ENCODE measurements around the gene DEFB124.

The DEFB124 gene

DNA sequence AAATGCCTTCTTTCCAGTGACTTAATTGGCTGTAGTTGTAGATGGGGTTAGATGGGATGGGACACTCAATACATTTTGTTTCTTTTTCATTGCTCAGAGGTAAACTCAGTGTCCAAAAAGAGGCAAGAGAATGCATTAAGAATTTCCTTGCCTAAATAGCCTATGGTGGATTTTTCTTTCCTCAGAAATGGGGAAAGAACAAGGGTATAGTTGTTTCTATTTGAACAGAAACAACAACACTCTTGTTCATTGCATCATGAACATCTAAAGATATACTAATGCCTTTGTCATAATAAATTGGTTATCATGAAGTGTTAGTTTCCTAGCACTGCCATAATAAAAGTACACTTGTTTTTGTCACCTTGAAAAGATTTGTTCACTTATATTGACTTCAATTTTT lies 49.1 kb downstream of the DEFB124 start:
- no peak overlapping the region for H3K27ac Mint-ChIP-seq

GRCh38 chr20:31418307-31418706 lies 56.6 kb downstream of the DEFB124 start:
- Mint-ChIP-seq H3K27me3 (peaks cover 4% of the 10 kb centered on the region), H3K9me3 (peaks cover 2% of the 10 kb centered on the region), H3K4me1 (no peaks in the 10 kb centered on the region), H3K27ac (no peak overlapping the region), H3K4me3 (no peak overlapping the region), H3K36me3 (no peaks in the 10 kb centered on the region)
- ATAC-seq (ENCODE audit: low read depth) (no peak), DNase-seq (ENCODE audit: low spot score in 2 of 2) (no peak)

More for the DNA sequence above, 49.1 kb downstream of the DEFB124 start:
- H3K27me3 Mint-ChIP-seq, result no peaks in the 10 kb centered on the region
- peaks cover 4% of the 10 kb centered on the region for H3K9me3 Mint-ChIP-seq
- no peak overlapping the region for H3K4me3 Mint-ChIP-seq
- no peaks in the 10 kb centered on the region for H3K4me1 Mint-ChIP-seq
- H3K36me3 Mint-ChIP-seq, result no peaks in the 10 kb centered on the region
- DNase-seq (ENCODE audit: low spot score in 2 of 2), result no peak
- ATAC-seq (ENCODE audit: low read depth), result no peak

GRCh38 chr20:31415653-31416052 lies 59.3 kb downstream of the DEFB124 start:
- Mint-ChIP-seq H3K9me3 (peaks cover 2% of the 10 kb centered on the region), H3K4me1 (no peaks in the 10 kb centered on the region), H3K27ac (no peak overlapping the region), H3K36me3 (no peaks in the 10 kb centered on the region), H3K27me3 (peaks cover 4% of the 10 kb centered on the region), H3K4me3 (no peak overlapping the region)
- ATAC-seq (ENCODE audit: low read depth) (no peak), DNase-seq (ENCODE audit: low spot score in 2 of 2) (no peak)
